ENCODE data around the gene POLA2.

Gene POLA2

DNA sequence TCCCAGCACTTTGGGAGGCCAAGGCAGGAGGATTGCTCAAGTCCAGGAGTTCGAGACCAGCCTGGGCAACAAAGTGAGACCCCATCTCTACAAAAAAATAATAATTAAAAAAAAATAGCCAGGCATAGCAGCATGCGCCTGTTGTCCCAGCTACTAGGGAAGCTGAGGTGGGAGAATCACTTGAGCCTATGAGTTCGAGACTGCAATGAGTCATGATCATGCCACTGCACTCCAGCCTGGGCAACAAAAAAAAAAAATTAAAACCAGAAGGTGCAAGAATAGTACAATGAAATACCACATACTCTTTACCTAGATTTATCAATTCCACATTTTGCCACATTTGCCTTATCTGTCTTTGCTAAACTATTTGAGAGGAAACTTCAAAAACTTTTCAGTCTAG lies 80.1 kb downstream of the POLA2 start:
- DNase-seq = no peak

All from T1000 (cell line).